Uterus (tissue), 4 donors: ENCODE results near the gene PRRT1B. TPM values are rescaled to one million over a fixed set of nuclear protein-coding genes. Genes with fewer than 3 reads are reported as not detected.

Source experiments
- DNase-seq, 2 donors: peaks; one replicate each; pipeline ENCODE4 v3.0.0-alpha.2; 2019 to 2020
- H3K27ac ChIP-seq, 2 donors: fragments of 200-600 bp; sonication (generic); 1 replicate in 1 of 2; 2 replicates in 1 of 2; pipeline ENCODE4 v1.5.1; 2016 to 2018
- H3K27me3 ChIP-seq, 2 donors: fragments of 200-600 bp; sonication (generic); one replicate each; pipeline ENCODE4 v1.5.1; 2018 to 2019; ENCODE audit warnings: control low read depth in 1 of 2
- H3K36me3 ChIP-seq, 2 donors: fragments of 200-600 bp; sonication (generic); one replicate each; pipeline ENCODE4 v1.5.1; 2019; ENCODE audit warnings: control low read depth in 1 of 2
- H3K4me1 ChIP-seq, 2 donors: fragments of 200-600 bp; sonication (generic); one replicate each; pipeline ENCODE4 v1.5.1; 2018 to 2019; ENCODE audit warnings: control low read depth in 1 of 2
- H3K4me3 ChIP-seq, 2 donors: fragments of 200-600 bp; sonication (generic); 1 replicate in 1 of 2; 2 replicates in 1 of 2; pipeline ENCODE4 v1.5.1; 2018 to 2019; ENCODE audit warnings: mild to moderate bottlenecking in 1 of 2
- H3K9me3 ChIP-seq, 2 donors: fragments of 200-600 bp; sonication (generic); one replicate each; pipeline ENCODE4 v1.5.1; 2019; ENCODE audit warnings: control low read depth in 1 of 2
- POLR2A ChIP-seq, 2 donors: fragments of 450-650 bp; IDR thresholded peaks; one replicate each; pipeline ENCODE4 v1.6.1; 2016; ENCODE audit warnings: antibody characterized with exemption in 2 of 2, mild to moderate bottlenecking in 1 of 2, moderate library complexity in 1 of 2
- intact Hi-C: fragments of 100-400 bp; cut with DNase I; formaldehyde crosslinking; loops from one replicate; pipeline ENCODE4 v1.15.1; 2023; ENCODE audit warnings: low total_unique reads
- total RNA-seq, 4 donors: library from RNA; depleted of rRNA in 3 of 4; stranded (reverse); fragments of >200 nt in 3 of 4; gene quantifications; one replicate each; pipeline versions ENCODE4 v1.1.0 to v1.2.4, GENCODE V29; 2014 to 2023
- TF ChIP-seq, protein P1 (sequence below), 4 experiments: fragments of 200-600 bp in 2 of 4; fragments of 450-650 bp in 2 of 4; sonication (generic) in 2 of 4; IDR thresholded peaks; one replicate each; pipeline ENCODE4 v1.5.1; 2016 to 2019; ENCODE audit warnings: antibody characterized with exemption in 4 of 4, mild to moderate bottlenecking in 2 of 4, moderate library complexity in 1 of 4
- donor health status: DM: yes; HTN: yes; CAD: no.

The PRRT1B gene
- total RNA-seq, 4 donors from 2014 or later = not detected

GRCh38 chr9:131557855-131558548, 12.7 kb downstream of the PRRT1B start:
- DNase-seq = no peak
- H3K36me3 ChIP-seq = no peaks in the 10 kb centered on the region
- no peak for TF ChIP-seq POLR2A (IDR thresholded peaks at IDR 0.05)
- TF ChIP-seq, protein P1, sequence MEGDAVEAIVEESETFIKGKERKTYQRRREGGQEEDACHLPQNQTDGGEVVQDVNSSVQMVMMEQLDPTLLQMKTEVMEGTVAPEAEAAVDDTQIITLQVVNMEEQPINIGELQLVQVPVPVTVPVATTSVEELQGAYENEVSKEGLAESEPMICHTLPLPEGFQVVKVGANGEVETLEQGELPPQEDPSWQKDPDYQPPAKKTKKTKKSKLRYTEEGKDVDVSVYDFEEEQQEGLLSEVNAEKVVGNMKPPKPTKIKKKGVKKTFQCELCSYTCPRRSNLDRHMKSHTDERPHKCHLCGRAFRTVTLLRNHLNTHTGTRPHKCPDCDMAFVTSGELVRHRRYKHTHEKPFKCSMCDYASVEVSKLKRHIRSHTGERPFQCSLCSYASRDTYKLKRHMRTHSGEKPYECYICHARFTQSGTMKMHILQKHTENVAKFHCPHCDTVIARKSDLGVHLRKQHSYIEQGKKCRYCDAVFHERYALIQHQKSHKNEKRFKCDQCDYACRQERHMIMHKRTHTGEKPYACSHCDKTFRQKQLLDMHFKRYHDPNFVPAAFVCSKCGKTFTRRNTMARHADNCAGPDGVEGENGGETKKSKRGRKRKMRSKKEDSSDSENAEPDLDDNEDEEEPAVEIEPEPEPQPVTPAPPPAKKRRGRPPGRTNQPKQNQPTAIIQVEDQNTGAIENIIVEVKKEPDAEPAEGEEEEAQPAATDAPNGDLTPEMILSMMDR (IDR thresholded peaks at IDR 0.05) = no peak
- peaks cover 0 to 6% of the 10 kb centered on the region in 2 donors for H3K9me3 ChIP-seq
- peaks cover 0 to 10% of the 10 kb centered on the region in 2 donors for H3K27me3 ChIP-seq
- H3K27ac ChIP-seq = no peak overlapping the region
- no peaks in the 10 kb centered on the region for H3K4me1 ChIP-seq
- intact Hi-C loops = no loop called here
- no peak overlapping the region for H3K4me3 ChIP-seq

- peaks cover 0 to 3% of the 10 kb centered on the region in 2 donors for H3K27me3 ChIP-seq
- intact Hi-C loops = no loop called here
- no peak for TF ChIP-seq POLR2A (IDR thresholded peaks at IDR 0.05)
- TF ChIP-seq, protein P1 (IDR thresholded peaks at IDR 0.05) = no peak
- no peaks in the 10 kb centered on the region for H3K4me1 ChIP-seq
- no peaks in the 10 kb centered on the region for H3K36me3 ChIP-seq
- no peak overlapping the region for H3K27ac ChIP-seq
- H3K9me3 ChIP-seq = peaks cover 0 to 7% of the 10 kb centered on the region in 2 donors
- H3K4me3 ChIP-seq = no peak overlapping the region
- no peak for DNase-seq
These were observed 14.2 kb downstream of the PRRT1B start for GRCh38 chr9:131559421-131560000.

DNA sequence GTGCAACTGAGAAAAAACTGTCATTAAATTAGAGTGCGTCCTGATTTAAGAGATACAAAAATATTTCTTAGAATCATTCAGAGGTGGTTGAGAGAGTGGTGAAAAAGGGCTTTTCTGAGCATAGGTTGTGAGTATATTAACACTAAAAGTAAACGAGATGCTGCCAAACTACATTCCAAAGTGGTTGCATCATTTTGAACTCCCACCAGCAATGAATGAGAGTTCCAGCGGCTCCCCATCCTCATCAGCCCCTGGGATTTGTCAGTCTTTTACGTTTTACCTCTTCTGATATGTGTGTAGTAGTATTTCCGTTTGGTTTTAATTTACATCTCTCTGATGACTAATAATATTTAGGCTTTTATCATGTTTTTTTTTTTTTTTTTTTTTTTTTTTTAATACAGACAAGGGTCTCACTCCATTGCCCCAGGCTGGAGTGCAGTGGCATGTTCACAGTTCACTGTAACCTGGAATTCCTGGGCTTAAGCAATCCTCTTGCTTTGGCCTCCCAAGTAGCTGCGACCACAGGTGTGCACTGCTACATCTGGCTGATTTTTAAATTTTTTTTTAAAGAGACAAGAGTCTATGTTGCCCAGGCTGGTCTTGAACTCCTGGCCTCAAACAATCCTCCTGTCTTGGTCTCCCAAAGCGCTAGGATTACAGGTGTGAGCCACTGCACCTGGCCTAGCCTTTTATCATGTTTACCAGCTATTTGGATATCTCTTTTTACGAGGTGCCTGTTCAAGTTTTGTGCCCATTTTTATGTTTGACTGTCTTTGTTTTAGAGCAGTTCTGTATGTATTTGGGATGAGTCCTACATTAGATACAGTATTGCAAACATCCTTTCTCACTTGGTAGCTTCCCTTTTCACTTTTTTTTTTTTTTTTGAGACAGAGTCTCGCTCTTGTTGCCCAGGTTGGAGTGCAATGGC, 17.0 kb downstream of the PRRT1B start:
- intact Hi-C loops = no loop called here
- no peak for DNase-seq

GRCh38 chr9:131565369-131565768, 20.0 kb downstream of the PRRT1B start:
- Histone ChIP-seq H3K4me1 (no peaks in the 10 kb centered on the region), H3K27ac (no peak overlapping the region), H3K4me3 (no peak overlapping the region), H3K9me3 (peaks cover 0 to 7% of the 10 kb centered on the region in 2 donors), H3K27me3 (no peaks in the 10 kb centered on the region), H3K36me3 (no peaks in the 10 kb centered on the region)
- intact Hi-C loops = no loop called here
- TF ChIP-seq, protein P1 (IDR thresholded peaks at IDR 0.05) = no peak
- no peak for TF ChIP-seq POLR2A (IDR thresholded peaks at IDR 0.05)
- no peak for DNase-seq

More for the DNA sequence above, 17.0 kb downstream of the PRRT1B start:
- H3K9me3 ChIP-seq = peaks cover 0 to 7% of the 10 kb centered on the region in 2 donors
- no peak overlapping the region for H3K27ac ChIP-seq
- H3K4me3 ChIP-seq = no peak overlapping the region
- no peaks in the 10 kb centered on the region for H3K36me3 ChIP-seq
- TF ChIP-seq POLR2A (IDR thresholded peaks at IDR 0.05) = no peak
- TF ChIP-seq, protein P1 (IDR thresholded peaks at IDR 0.05) = no peak
- H3K27me3 ChIP-seq = no peaks in the 10 kb centered on the region
- no peaks in the 10 kb centered on the region for H3K4me1 ChIP-seq
